Activated CD8-positive, alpha-beta memory T cell treated with anti-CD3 and anti-CD28 coated beads, Interleukin-2, amount 50 U/mL, for 4 hours (primary cell): Measurements from ENCODE around the gene CCSER2.
"Not testable (repeated sequence)": the region's sequence is repeated elsewhere in the genome, so short reads cannot be mapped to it uniquely, and the experiment has no call there.

ENCODE experiments used
- DNase-seq: peaks from one replicate; pipeline ENCODE4 v3.0.0-alpha.2; 2020

CCSER2 gene

GRCh38 chr10:84401854-84402611 is 73.6 kb downstream of the CCSER2 start:
- DNase-seq = no peak

GRCh38 chr10:84404783-84405182 is 76.4 kb downstream of the CCSER2 start:
- DNase-seq = no peak

- no peak for DNase-seq
Observed at GRCh38 chr10:84405662-84406061, 77.3 kb downstream of the CCSER2 start.

- no peak for DNase-seq
Observed at GRCh38 chr10:84406561-84406960, 78.2 kb downstream of the CCSER2 start.

- no peak for DNase-seq
Observed at GRCh38 chr10:84407388-84408049, 79.1 kb downstream of the CCSER2 start.

GRCh38 chr10:84412482-84412881 is 84.1 kb downstream of the CCSER2 start:
- DNase-seq = no peak

GRCh38 chr10:84414110-84414509 is 85.7 kb downstream of the CCSER2 start:
- DNase-seq = not testable (repeated sequence)

GRCh38 chr10:84415539-84416244 is 87.3 kb downstream of the CCSER2 start:
- no peak for DNase-seq

GRCh38 chr10:84416245-84416555 is 87.8 kb downstream of the CCSER2 start:
- DNase-seq = no peak

- DNase-seq = no peak
Observed at GRCh38 chr10:84423719-84424118, 95.3 kb downstream of the CCSER2 start.

GRCh38 chr10:84424731-84425167 is 96.4 kb downstream of the CCSER2 start:
- DNase-seq = no peak

- DNase-seq = no peak
Observed at GRCh38 chr10:84427903-84428650, 99.7 kb downstream of the CCSER2 start.

GRCh38 chr10:84428711-84429110 is 100.3 kb downstream of the CCSER2 start:
- no peak for DNase-seq

- DNase-seq = peak; percentile 62
Observed at GRCh38 chr10:84429926-84430520, 101.6 kb downstream of the CCSER2 start.

- DNase-seq = no peak
Observed at GRCh38 chr10:84432891-84433290, 104.5 kb downstream of the CCSER2 start.

- DNase-seq = no peak
Observed at GRCh38 chr10:84440781-84441180, 112.4 kb downstream of the CCSER2 start.

GRCh38 chr10:84447701-84448400 is 119.5 kb downstream of the CCSER2 start:
- no peak for DNase-seq

GRCh38 chr10:84449351-84449750 is 121.0 kb downstream of the CCSER2 start:
- not testable (repeated sequence) for DNase-seq

- no peak for DNase-seq
Observed at GRCh38 chr10:84452003-84452402, 123.6 kb downstream of the CCSER2 start.

GRCh38 chr10:84453303-84453702 is 124.9 kb downstream of the CCSER2 start:
- no peak for DNase-seq

- DNase-seq = no peak
Observed at GRCh38 chr10:84456126-84456525, 127.7 kb downstream of the CCSER2 start.

GRCh38 chr10:84460520-84460919 is 132.1 kb downstream of the CCSER2 start:
- DNase-seq = no peak
